ENCODE data around the gene OR5H14. TPM values are rescaled to one million over a fixed set of nuclear protein-coding genes. Genes with fewer than 3 reads are reported as not detected.

Gene OR5H14
- total and polyA plus RNA-seq, 9 of the 15 experiments (the other 6 are each of a cell fraction or from before 2014, with no cell fraction given), result not detected

- no peak for TF ChIP-seq ZNF395 (CRISPR knock-in tag; IDR thresholded peaks at IDR 0.05)
Measured at GRCh38 chr3:98140531-98140930, 6.7 kb upstream of the OR5H14 start (continued).

- BruUV-seq (replicated peaks), result no TSS peak
- no peak for ATAC-seq
- FAIRE-seq, result no peak
Measured at GRCh38 chr3:98148751-98149150, 1.5 kb downstream of the OR5H14 start.

More at GRCh38 chr3:98148751-98149150, 1.5 kb downstream of the OR5H14 start:
- CTCF ChIA-PET (ENCODE audit: low intra/inter-chr PET ratio), result no interaction called here
- Histone ChIP-seq H3K9me3 (replicated peaks; ENCODE audit: control insufficient read depth, insufficient read depth, low read depth, low read length) (no peaks in the 10 kb centered on the region), H3K9me1 (ENCODE audit: control insufficient read depth, insufficient read depth, low read length) (no peaks in the 10 kb centered on the region), H3K4me3 (no peak overlapping the region), H3K36me3 (ENCODE audit: control insufficient read depth, insufficient read depth, low read length) (no peaks in the 10 kb centered on the region), H3K9ac (ENCODE audit: insufficient read depth in 1 of 2, low read depth in 2 of 2, low read length in 2 of 2) (no peak overlapping the region), H3K4me2 (ENCODE audit: insufficient read depth, low read length) (no peak overlapping the region), H4K20me1 (replicated peaks; ENCODE audit: control insufficient read depth, insufficient read depth, low read length) (no peaks in the 10 kb centered on the region), H3K79me2 (ENCODE audit: control insufficient read depth, insufficient read depth, low read length) (no peaks in the 10 kb centered on the region), H3K4me1 (replicated peaks in 1 of 2; ENCODE audit: control insufficient read depth in 2 of 2, insufficient read depth in 2 of 2, low read length in 2 of 2) (no peaks in the 10 kb centered on the region), H2AFZ (ENCODE audit: low read depth, low read length) (no peak overlapping the region), H3K27me3 (ENCODE audit: control insufficient read depth in 2 of 2, insufficient read depth in 2 of 2, low read length in 2 of 2) (no peaks in the 10 kb centered on the region), H3K27ac (ENCODE audit: extremely low read depth, low read depth, low read length) (no peak overlapping the region)
- POLR2A ChIA-PET, result no interaction called here
- TF ChIP-seq RUNX1 (IDR thresholded peaks at IDR 0.05; ENCODE audit: low read depth) (no peak), ZNF512 (tag; IDR thresholded peaks at IDR 0.05) (no peak), KDM5B (IDR thresholded peaks at IDR 0.05; ENCODE audit: insufficient replicate concordance, low read depth, low read length) (no peak), ZNF551 (CRISPR knock-in tag; IDR thresholded peaks at IDR 0.05) (no peak), ZBTB49 (CRISPR knock-in tag; IDR thresholded peaks at IDR 0.05; ENCODE audit: borderline replicate concordance) (no peak)
- intact Hi-C loops (cut with micrococcal nuclease) (no loop called here), in situ Hi-C loops (cut with MboI) (no loop called here)
- no peak for DNase-seq (ENCODE audit: extremely low read depth in 1 of 4, low spot score in 3 of 4)
- 3% methylated on average over 3 of the region's 3 CpGs for WGBS (ENCODE audit: insufficient coverage, low coverage, missing lambda C conversion rate)
